NCI-H146 treated with DMSO at 0.1 percent for 48 hours (cell line): Measurements from ENCODE around the gene RAB3B.
"Not testable (repeated sequence)": the region's sequence is repeated elsewhere in the genome, so short reads cannot be mapped to it uniquely, and the experiment has no call there.

Source experiments
- DNase-seq: peaks from one replicate; lab custom pipeline; 2025; ENCODE audit not compliant: unreplicated experiment; lab: John Stamatoyannopoulos, UW

The RAB3B gene

GRCh38 chr1:51990478-51990965, at the start of gene RAB3B:
RAB3B (minus strand) TSS chr1:51990700; CDS start chr1:51977117, 13,583 bp downstream.
- DNase-seq = peak; percentile 78

- no peak for DNase-seq
These were observed 47.4 kb upstream of the RAB3B start for GRCh38 chr1:52037909-52038308.

GRCh38 chr1:52037402-52037814, 46.9 kb upstream of the RAB3B start:
- no peak for DNase-seq

GRCh38 chr1:52034050-52034384, 43.5 kb upstream of the RAB3B start:
- no peak for DNase-seq

- DNase-seq = peak; percentile 83
These were observed 42.9 kb upstream of the RAB3B start, which contains the start of gene KTI12 for GRCh38 chr1:52033190-52034049. KTI12 (minus strand) TSS chr1:52033810; CDS start chr1:52033761, 49 bp downstream.

- DNase-seq = no peak
These were observed 42.3 kb upstream of the RAB3B start for GRCh38 chr1:52032785-52033131.

GRCh38 chr1:52032124-52032784, 41.8 kb upstream of the RAB3B start:
- DNase-seq = no peak

GRCh38 chr1:52028839-52029238, 38.3 kb upstream of the RAB3B start:
- DNase-seq = not testable (repeated sequence)

- DNase-seq = no peak
These were observed 37.8 kb upstream of the RAB3B start for GRCh38 chr1:52028328-52028727.

GRCh38 chr1:52026278-52026677, 35.8 kb upstream of the RAB3B start:
- DNase-seq = no peak

- no peak for DNase-seq
These were observed 31.6 kb upstream of the RAB3B start for GRCh38 chr1:52022133-52022532.

- no peak for DNase-seq
These were observed 17.7 kb upstream of the RAB3B start for GRCh38 chr1:52008071-52008809.

- DNase-seq = no peak
These were observed 16.9 kb upstream of the RAB3B start for GRCh38 chr1:52007215-52008002.

GRCh38 chr1:52006081-52006553, 15.6 kb upstream of the RAB3B start:
- DNase-seq = not testable (repeated sequence)

- DNase-seq = not testable (repeated sequence)
These were observed 15.0 kb upstream of the RAB3B start for GRCh38 chr1:52005548-52005947.

GRCh38 chr1:52003877-52004276, 13.4 kb upstream of the RAB3B start:
- DNase-seq = no peak

- peak; percentile 85 for DNase-seq
These were observed 11.8 kb upstream of the RAB3B start for GRCh38 chr1:52002038-52002917.

- DNase-seq = no peak
These were observed 8.2 kb upstream of the RAB3B start for GRCh38 chr1:51998701-51999100.

GRCh38 chr1:51997974-51998382, 7.5 kb upstream of the RAB3B start:
- DNase-seq = no peak
